Left renal cortex interstitium (tissue), 4 donors: ENCODE results near the gene TRIM27. TPM values are rescaled to one million over a fixed set of nuclear protein-coding genes. Genes with fewer than 3 reads are reported as not detected.
"Not testable (repeated sequence)": the region's sequence is repeated elsewhere in the genome, so short reads cannot be mapped to it uniquely, and the experiment has no call there.

ENCODE experiments used
- DNase-seq, 4 donors: peaks; one replicate each; pipeline ENCODE4 v3.0.0-alpha.2; 2013; ENCODE audit warnings: low read depth in 4 of 4, low spot score in 2 of 4, missing footprints in 1 of 4
- polyA plus RNA-seq, 4 donors: library from polyadenylated mRNA; unstranded; fragments of 120-200 nt; gene quantifications; one replicate each; pipeline ENCODE4 v1.2.1, GENCODE V29; 2013; ENCODE audit not compliant: insufficient read length in 4 of 4

TRIM27 gene
- 10 to 100 TPM; 66.5 to 98.6 (median 82.4) TPM for polyA plus RNA-seq

GRCh38 chr6:28923318-28924102 is at the start of gene TRIM27:
TRIM27 (minus strand) TSS chr6:28923985; CDS start chr6:28923632, 353 bp downstream.
- DNase-seq: peak in 3 of 4 donors; percentile 72 to 89 (median 86)

GRCh38 chr6:28970056-28970455 is 46.3 kb upstream of the TRIM27 start:
- not testable (repeated sequence) for DNase-seq

- DNase-seq: no peak
Observed at GRCh38 chr6:28969129-28969528, 45.3 kb upstream of the TRIM27 start.

- DNase-seq: no peak
Observed at GRCh38 chr6:28968476-28968875, 44.7 kb upstream of the TRIM27 start.

- DNase-seq: no peak
Observed at GRCh38 chr6:28965706-28966105, 41.9 kb upstream of the TRIM27 start.

- DNase-seq: no peak
Observed at GRCh38 chr6:28960846-28961500, 37.2 kb upstream of the TRIM27 start.

- not testable (repeated sequence) for DNase-seq
Observed at GRCh38 chr6:28958561-28959243, 34.9 kb upstream of the TRIM27 start.

GRCh38 chr6:28957795-28958314 is 34.1 kb upstream of the TRIM27 start:
- not testable (repeated sequence) for DNase-seq

GRCh38 chr6:28956331-28956730 is 32.5 kb upstream of the TRIM27 start:
- no peak for DNase-seq

GRCh38 chr6:28953585-28954258 is 29.9 kb upstream of the TRIM27 start:
- peak in 1 of 4 donors; percentile 16 for DNase-seq

GRCh38 chr6:28953039-28953584 is 29.3 kb upstream of the TRIM27 start:
- DNase-seq: no peak

GRCh38 chr6:28949656-28950195 is 25.9 kb upstream of the TRIM27 start:
- not testable (repeated sequence) for DNase-seq

- DNase-seq: no peak
Observed at GRCh38 chr6:28948782-28949486, 25.1 kb upstream of the TRIM27 start.

- DNase-seq: no peak
Observed at GRCh38 chr6:28947831-28948270, 24.1 kb upstream of the TRIM27 start.

GRCh38 chr6:28947067-28947765 is 23.4 kb upstream of the TRIM27 start:
- no peak for DNase-seq

- DNase-seq: no peak
Observed at GRCh38 chr6:28945349-28945748, 21.6 kb upstream of the TRIM27 start.

GRCh38 chr6:28944412-28944865 is 20.7 kb upstream of the TRIM27 start:
- peak in 2 of 4 donors; percentile 67 to 70 for DNase-seq
